Cardiac muscle cell (in vitro differentiated cells and primary cell): ENCODE data around the gene NCR2. TPM values are rescaled to one million over a fixed set of nuclear protein-coding genes. Genes with fewer than 3 reads are reported as not detected.

Experiments used
- DNase-seq, 2 donors: peaks; one replicate each; pipeline versions ENCODE4 v3.0.0 to v3.0.0-alpha.2; 2010 to 2017; ENCODE audit warnings: low read depth in 1 of 2, low spot score in 1 of 2
- H3K27ac ChIP-seq: fragments of 200-600 bp; sonication (generic); 2 replicates; pipeline ENCODE4 v1.5.1; 2016
- H3K27me3 ChIP-seq: fragments of 200-600 bp; sonication (generic); 2 replicates; pipeline ENCODE4 v1.6.0; 2016; ENCODE audit warnings: control low read depth
- H3K36me3 ChIP-seq: fragments of 200-600 bp; sonication (generic); 2 replicates; pipeline ENCODE4 v1.5.1; 2016; ENCODE audit warnings: control low read depth
- H3K4me1 ChIP-seq: fragments of 200-600 bp; sonication (generic); 2 replicates; pipeline ENCODE4 v1.8.1; 2017; ENCODE audit warnings: low read depth, mild to moderate bottlenecking, mixed run types
- H3K4me3 ChIP-seq: fragments of 200-600 bp; sonication (generic); 2 replicates; pipeline ENCODE4 v1.5.1; 2016; ENCODE audit warnings: mild to moderate bottlenecking
- H3K9me3 ChIP-seq: fragments of 200-600 bp; sonication (generic); 2 replicates; pipeline ENCODE4 v1.5.1; 2017; ENCODE audit warnings: low read depth, mild to moderate bottlenecking, control low read depth
- CTCF ChIP-seq: IDR thresholded peaks from 2 replicates; pipeline ENCODE4 v1.5.1; 2012; ENCODE audit warnings: low read depth, mild to moderate bottlenecking, low read length
- polyA plus RNA-seq: library from polyadenylated mRNA; unstranded; fragments of >200 nt; fragmentation: Nextera tagmentation; extraction: Ambion mirVana; gene quantifications from 2 replicates; pipeline ENCODE4 v1.2.1, GENCODE V29; 2016
- total RNA-seq: library from RNA; depleted of rRNA; stranded (reverse); fragments of >200 nt; gene quantifications from 2 replicates; pipeline ENCODE4 v1.2.3, GENCODE V29; 2016

The NCR2 gene
- total and polyA plus RNA-seq, 2 experiments from 2014 or later = not detected

GRCh38 chr6:41315203-41315602 lies 20.2 kb upstream of the NCR2 start:
- H3K4me3 ChIP-seq = no peak overlapping the region
- DNase-seq = no peak
- no peaks in the 10 kb centered on the region for H3K9me3 ChIP-seq
- TF ChIP-seq CTCF = no peak
- H3K27ac ChIP-seq = no peak overlapping the region
- no peaks in the 10 kb centered on the region for H3K36me3 ChIP-seq
- H3K4me1 ChIP-seq = no peaks in the 10 kb centered on the region
- H3K27me3 ChIP-seq = peaks cover 4% of the 10 kb centered on the region

- no peaks in the 10 kb centered on the region for H3K36me3 ChIP-seq
- TF ChIP-seq CTCF = no peak
- H3K9me3 ChIP-seq = no peaks in the 10 kb centered on the region
- H3K4me3 ChIP-seq = no peak overlapping the region
- H3K4me1 ChIP-seq = no peaks in the 10 kb centered on the region
- H3K27ac ChIP-seq = no peak overlapping the region
- DNase-seq = no peak
- peaks cover 4% of the 10 kb centered on the region for H3K27me3 ChIP-seq
Observed at GRCh38 chr6:41315943-41316620, 19.3 kb upstream of the NCR2 start.

- H3K9me3 ChIP-seq = no peaks in the 10 kb centered on the region
- no peaks in the 10 kb centered on the region for H3K4me1 ChIP-seq
- no peaks in the 10 kb centered on the region for H3K36me3 ChIP-seq
- DNase-seq = no peak
- H3K4me3 ChIP-seq = no peak overlapping the region
- TF ChIP-seq CTCF = no peak
- H3K27ac ChIP-seq = no peak overlapping the region
- H3K27me3 ChIP-seq = peaks cover 8% of the 10 kb centered on the region
Observed at GRCh38 chr6:41318261-41318653, 17.2 kb upstream of the NCR2 start.

- no peaks in the 10 kb centered on the region for H3K36me3 ChIP-seq
- H3K27ac ChIP-seq = no peak overlapping the region
- DNase-seq = peak; percentile 88 to 92
- no peak overlapping the region for H3K4me3 ChIP-seq
- H3K4me1 ChIP-seq = no peaks in the 10 kb centered on the region
- peak; percentile 99 for TF ChIP-seq CTCF
- H3K27me3 ChIP-seq = peaks cover 9% of the 10 kb centered on the region
- no peaks in the 10 kb centered on the region for H3K9me3 ChIP-seq
Observed at GRCh38 chr6:41318654-41319565, 16.5 kb upstream of the NCR2 start.

- no peak for DNase-seq
- Histone ChIP-seq H3K9me3 (no peaks in the 10 kb centered on the region), H3K27me3 (peaks cover 19% of the 10 kb centered on the region), H3K4me1 (no peaks in the 10 kb centered on the region), H3K27ac (no peak overlapping the region), H3K36me3 (no peaks in the 10 kb centered on the region), H3K4me3 (no peak overlapping the region)
- TF ChIP-seq CTCF = no peak
Observed at GRCh38 chr6:41321183-41321582, 14.2 kb upstream of the NCR2 start.
